Endothelial cell of umbilical vein (primary cell): ENCODE data around the gene COTL1. TPM values are rescaled to one million over a fixed set of nuclear protein-coding genes. Genes with fewer than 3 reads are reported as not detected.
"Not testable (repeated sequence)": the region's sequence is repeated elsewhere in the genome, so short reads cannot be mapped to it uniquely, and the experiment has no call there.

ENCODE experiments used
- BruUV-seq: library from RNA; stranded (reverse); fragments of 400-500 nt; replicated peaks from 2 replicates; lab custom pipeline; 2021; lab: Mats Ljungman, UMichigan
- CTCF ChIA-PET: fragments of 300-600, 350-600 bp; sonication (Branson Sonifier 250); formaldehyde crosslinking; loops from one replicate; lab custom pipeline; 2021; ENCODE audit warnings: antibody characterized with exemption, inconsistent platforms; lab: Charles Lee
- POLR2A ChIA-PET: fragments of 300-600, 350-600 bp; sonication (Branson Sonifier 250); formaldehyde crosslinking; loops from one replicate; lab custom pipeline; 2021; ENCODE audit warnings: antibody characterized with exemption, inconsistent platforms; lab: Charles Lee
- DNase-seq: peaks from one replicate; pipeline ENCODE4 v3.0.0-alpha.2; 2011; ENCODE audit warnings: low read depth, low spot score
- FAIRE-seq: peaks from 2 replicates; lab custom pipeline; 2011; peaks lifted over from hg19 to GRCh38; lab: Jason Lieb, UNC
- H2AFZ ChIP-seq: 2 replicates; pipeline ENCODE4 v1.6.0; 2012; ENCODE audit warnings: low read depth, low read length, control low read depth, inconsistent platforms
- H3K27ac ChIP-seq: 2 replicates; pipeline ENCODE4 v1.5.1; 2011; ENCODE audit warnings: low read depth, mild to moderate bottlenecking, control low read depth, low read length, moderate library complexity; ENCODE audit not compliant: insufficient read depth
- H3K27me3 ChIP-seq, 2 experiments: 2 replicates each; pipeline versions ENCODE4 v1.6.0 to v1.6.1; 2011; ENCODE audit warnings: low read length in 2 of 2, mixed read lengths in 1 of 2; ENCODE audit not compliant: control insufficient read depth in 2 of 2, insufficient read depth in 2 of 2
- H3K36me3 ChIP-seq, 2 experiments: 2 replicates in 1 of 2; 3 replicates in 1 of 2; pipeline ENCODE4 v1.5.1; 2011; ENCODE audit warnings: low read length in 2 of 2, mild to moderate bottlenecking in 1 of 2, moderate library complexity in 1 of 2; ENCODE audit not compliant: control insufficient read depth in 2 of 2, insufficient read depth in 2 of 2; ENCODE audit errors: extremely low read depth in 1 of 2
- H3K4me1 ChIP-seq: 3 replicates; pipeline ENCODE4 v1.5.1; 2011; ENCODE audit warnings: mild to moderate bottlenecking, low read length; ENCODE audit not compliant: control insufficient read depth, insufficient read depth; ENCODE audit errors: extremely low read depth
- H3K4me2 ChIP-seq: 2 replicates; pipeline ENCODE4 v1.6.1; 2011; ENCODE audit warnings: low read length, control low read depth, mixed read lengths; ENCODE audit not compliant: insufficient read depth
- H3K4me3 ChIP-seq, 3 experiments: fragments of 200-600 bp in 1 of 3; sonication (generic), shearing (Covaris generic) in 1 of 3; replicated peaks in 1 of 3; 2 replicates each; pipeline ENCODE4 v1.5.1; 2011 to 2016; ENCODE audit warnings: control low read depth in 3 of 3, low read length in 3 of 3, mild to moderate bottlenecking in 2 of 3, inconsistent platforms in 1 of 3, low read depth in 1 of 3, moderate library complexity in 1 of 3; ENCODE audit not compliant: insufficient read depth in 1 of 3
- H3K79me2 ChIP-seq: 2 replicates; pipeline ENCODE4 v1.6.0; 2012; ENCODE audit warnings: low read length, inconsistent platforms; ENCODE audit not compliant: control insufficient read depth, insufficient read depth
- H3K9ac ChIP-seq: replicated peaks from 2 replicates; pipeline ENCODE3; 2011; ENCODE audit warnings: low read length, control low read depth; ENCODE audit not compliant: insufficient read depth; ENCODE audit errors: extremely low read depth
- H3K9me1 ChIP-seq: replicated peaks from 3 replicates; pipeline ENCODE4 v1.6.0; 2011; ENCODE audit warnings: mild to moderate bottlenecking, low read length; ENCODE audit not compliant: control insufficient read depth, insufficient read depth; ENCODE audit errors: extremely low read depth
- H3K9me3 ChIP-seq: replicated peaks from 2 replicates; pipeline ENCODE4 v1.5.1; 2012; ENCODE audit warnings: low read length, inconsistent platforms; ENCODE audit not compliant: control insufficient read depth, insufficient read depth
- H4K20me1 ChIP-seq: replicated peaks from 2 replicates; pipeline ENCODE3; 2011; ENCODE audit warnings: mild to moderate bottlenecking, low read length; ENCODE audit not compliant: control insufficient read depth, insufficient read depth; ENCODE audit errors: extremely low read depth
- EZH2 ChIP-seq: IDR thresholded peaks from 2 replicates; pipeline ENCODE4 v1.6.1; 2012; ENCODE audit warnings: borderline replicate concordance, low read depth, mild to moderate bottlenecking, moderate library complexity, low read length, inconsistent platforms; ENCODE audit not compliant: severe bottlenecking
- dilution Hi-C: fragments of 300-500 bp; cut with MboI; formaldehyde crosslinking; loops from one replicate; pipeline ENCODE4 v1.15.0; 2019; ENCODE audit warnings: low sequenced_read_pairs; ENCODE audit not compliant: extremely low pct_ligation_motif_present
- intact Hi-C: fragments of 100-400 bp; cut with micrococcal nuclease; formaldehyde crosslinking; loops from one replicate; pipeline ENCODE4 v1.10.0; 2022
- polyA plus RNA-seq, 4 experiments: library from polyadenylated mRNA; depleted of rRNA in 3 of 4; stranded (reverse) in 3 of 4; unstranded in 1 of 4; fragments of >200 nt; gene quantifications; 2 replicates each; pipeline versions ENCODE4 v1.2.1 to v1.2.3, GENCODE V29; 2011 to 2012; ENCODE audit warnings: missing spikeins in 1 of 4
- total RNA-seq: library from RNA; stranded (reverse); gene quantifications from 2 replicates; pipeline ENCODE4 v1.2.3, GENCODE V29; 2021

Gene COTL1
- total and polyA plus RNA-seq, 2 donors (not counting 3 experiments of a cell fraction or from before 2014, with no cell fraction given), result 90.0 to 200 TPM

DNA sequence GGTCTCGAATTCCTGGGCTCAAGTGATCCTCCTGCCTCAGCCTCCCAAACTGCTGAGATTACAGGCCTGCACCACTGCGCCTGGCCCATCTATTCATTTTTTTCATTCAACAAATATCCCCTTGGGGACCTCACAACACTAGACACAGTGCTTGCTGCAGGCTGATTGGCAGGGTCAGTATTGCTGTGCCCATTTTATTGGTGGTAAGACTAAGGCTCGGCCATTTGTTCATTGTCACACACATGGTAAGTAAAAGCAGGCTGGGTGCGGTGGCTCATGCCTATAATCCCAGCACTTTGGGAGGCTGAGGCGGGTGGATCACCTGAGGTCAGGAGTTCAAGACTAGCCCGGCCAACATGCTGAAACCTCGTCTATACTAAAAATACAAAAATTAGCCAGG, 15.0 kb upstream of the COTL1 start:
- H2AFZ ChIP-seq, H3K9me3 ChIP-seq, BruUV-seq, H3K4me3 ChIP-seq, H3K79me2 ChIP-seq, H3K9ac ChIP-seq, H3K36me3 ChIP-seq, POLR2A ChIA-PET, H3K9me1 ChIP-seq, FAIRE-seq, H3K27me3 ChIP-seq, intact Hi-C loops, H4K20me1 ChIP-seq, dilution Hi-C loops, DNase-seq, H3K4me2 ChIP-seq, H3K27ac ChIP-seq, H3K4me1 ChIP-seq: not testable (repeated sequence)
- CTCF ChIA-PET, result interaction anchor here (1.4 kb wide), 1 partner anchor 39 kb away, joined by 5 read pairs; no protein-coding TSS in a partner anchor

DNA sequence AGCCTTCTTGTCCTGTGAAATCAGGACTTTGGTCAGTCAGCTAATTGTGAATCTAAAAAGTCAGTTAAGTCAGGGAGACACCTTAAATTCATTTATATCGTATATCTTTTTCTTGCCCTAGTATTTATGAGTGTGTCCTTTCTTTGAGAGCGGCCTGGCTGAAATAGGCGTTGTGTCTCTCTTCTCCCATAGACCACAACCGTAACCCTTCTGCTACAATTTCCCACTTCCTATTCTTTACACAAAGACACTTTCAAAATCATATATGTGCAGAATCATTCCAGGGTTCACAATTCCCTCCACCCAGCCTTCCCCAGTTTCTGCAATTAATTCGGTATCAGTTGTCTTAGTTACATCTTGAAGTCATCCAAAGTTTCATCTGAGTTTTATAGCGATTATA, 14.0 kb upstream of the COTL1 start:
- Histone ChIP-seq H3K36me3 (no peaks in the 10 kb centered on the region), H3K79me2 (no peaks in the 10 kb centered on the region), H3K9ac (no peak overlapping the region), H3K27me3 (peaks cover 0 to 4% of the 10 kb centered on the region in 2 experiments), H3K9me1 (no peaks in the 10 kb centered on the region), H4K20me1 (no peaks in the 10 kb centered on the region), H2AFZ (no peak overlapping the region), H3K4me1 (no peaks in the 10 kb centered on the region), H3K27ac (no peak overlapping the region), H3K4me2 (no peak overlapping the region), H3K4me3 (no peak overlapping the region), H3K9me3 (no peaks in the 10 kb centered on the region)
- CTCF ChIA-PET, result interaction anchor here (0.6 to 1.4 kb wide), 4 partner anchors 9 to 94 kb away, joined by 3 to 6 read pairs (median 4); no protein-coding TSS in a partner anchor
- dilution Hi-C loops, result no loop called here
- FAIRE-seq (no peak), DNase-seq (no peak)
- BruUV-seq, result no TSS peak
- POLR2A ChIA-PET, result no interaction called here
- intact Hi-C loops, result no loop called here
- no peak for TF ChIP-seq EZH2
